Measurements from ENCODE around the gene CDH23.

- no peak for TF ChIP-seq POLR2AphosphoS5 (IDR thresholded peaks at IDR 0.05)
- TF ChIP-seq, protein P1, sequence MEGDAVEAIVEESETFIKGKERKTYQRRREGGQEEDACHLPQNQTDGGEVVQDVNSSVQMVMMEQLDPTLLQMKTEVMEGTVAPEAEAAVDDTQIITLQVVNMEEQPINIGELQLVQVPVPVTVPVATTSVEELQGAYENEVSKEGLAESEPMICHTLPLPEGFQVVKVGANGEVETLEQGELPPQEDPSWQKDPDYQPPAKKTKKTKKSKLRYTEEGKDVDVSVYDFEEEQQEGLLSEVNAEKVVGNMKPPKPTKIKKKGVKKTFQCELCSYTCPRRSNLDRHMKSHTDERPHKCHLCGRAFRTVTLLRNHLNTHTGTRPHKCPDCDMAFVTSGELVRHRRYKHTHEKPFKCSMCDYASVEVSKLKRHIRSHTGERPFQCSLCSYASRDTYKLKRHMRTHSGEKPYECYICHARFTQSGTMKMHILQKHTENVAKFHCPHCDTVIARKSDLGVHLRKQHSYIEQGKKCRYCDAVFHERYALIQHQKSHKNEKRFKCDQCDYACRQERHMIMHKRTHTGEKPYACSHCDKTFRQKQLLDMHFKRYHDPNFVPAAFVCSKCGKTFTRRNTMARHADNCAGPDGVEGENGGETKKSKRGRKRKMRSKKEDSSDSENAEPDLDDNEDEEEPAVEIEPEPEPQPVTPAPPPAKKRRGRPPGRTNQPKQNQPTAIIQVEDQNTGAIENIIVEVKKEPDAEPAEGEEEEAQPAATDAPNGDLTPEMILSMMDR (IDR thresholded peaks at IDR 0.05), result no peak
Observed at GRCh38 chr10:71582019-71582418, 185.3 kb downstream of the CDH23 start.
